GM19395 (cell line): ENCODE data around the gene GRIA3.
"Not testable (repeated sequence)": the region's sequence is repeated elsewhere in the genome, so short reads cannot be mapped to it uniquely, and the experiment has no call there.

Experiments
- ATAC-seq: cut with Tn5 transposase; IDR thresholded peaks from one replicate; pipeline ENCODE4 v1.9.1; 2021; ENCODE audit warnings: mild to moderate bottlenecking, moderate library complexity; ENCODE audit not compliant: unreplicated experiment

GRIA3 gene

DNA sequence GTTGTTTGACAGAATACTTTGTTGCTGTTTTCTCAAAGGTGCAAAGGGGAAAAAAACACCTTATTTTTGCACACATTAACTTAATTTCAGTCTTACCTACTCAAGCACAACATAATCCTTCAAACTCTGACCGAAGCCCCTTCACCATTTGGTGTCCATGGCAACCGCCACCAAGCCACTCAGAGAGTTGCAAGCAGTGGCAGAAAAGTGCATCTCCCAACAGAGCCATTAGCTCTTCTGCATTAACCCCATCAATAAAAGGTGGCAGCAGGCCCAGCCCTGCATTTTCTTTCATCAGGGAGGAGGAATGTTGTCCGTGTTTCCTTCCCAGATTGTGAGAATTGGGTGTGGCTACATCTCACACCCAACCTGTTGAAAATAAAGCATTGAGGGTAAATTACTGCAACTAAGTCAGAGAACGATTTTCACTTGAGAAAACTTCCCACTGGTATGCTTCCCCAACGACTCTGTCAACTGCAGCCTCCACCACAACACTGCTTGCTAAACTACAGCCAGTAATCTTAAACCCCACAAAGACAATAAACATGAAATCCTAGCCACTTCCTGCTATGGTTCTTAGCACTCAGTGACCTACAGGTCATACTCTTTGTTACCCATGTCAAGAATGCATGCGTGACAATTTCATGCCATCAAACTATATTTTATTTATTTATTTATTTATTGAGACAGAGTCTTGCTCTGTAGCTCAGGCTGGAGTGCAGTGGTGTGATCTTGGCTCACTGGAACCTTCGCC is 154.0 kb downstream of the GRIA3 start:
- ATAC-seq: no peak

DNA sequence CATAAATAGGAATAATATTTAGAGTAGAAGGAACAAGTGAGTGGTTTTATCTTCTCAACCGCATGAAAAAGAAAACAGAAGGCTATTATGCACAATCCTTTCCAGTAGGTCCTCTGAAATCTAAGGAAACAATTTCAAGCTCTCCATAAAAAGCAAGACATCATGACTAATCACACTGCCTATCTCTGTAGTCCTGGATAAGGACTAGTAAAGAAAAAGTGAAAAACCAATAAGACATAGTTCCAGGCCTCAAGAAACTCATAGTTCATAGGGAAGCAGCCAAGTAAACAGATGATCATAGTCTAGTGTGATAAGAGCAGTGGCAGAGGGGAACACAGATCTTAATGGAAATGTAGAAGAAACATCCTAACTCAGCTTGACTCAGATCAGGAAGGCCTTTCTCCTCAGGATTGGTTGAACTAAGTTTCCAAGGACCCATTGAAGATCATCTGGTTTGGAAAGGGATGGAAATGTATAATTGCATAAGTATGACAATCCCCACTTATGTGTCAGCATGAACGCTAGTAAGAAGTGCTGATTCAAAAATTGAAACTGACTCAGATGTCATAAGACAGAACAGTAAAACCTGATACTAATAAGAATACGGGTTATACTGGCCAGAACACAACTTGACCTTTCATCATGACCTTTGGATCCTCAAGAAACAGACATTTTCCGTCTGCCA is 155.3 kb downstream of the GRIA3 start:
- no peak for ATAC-seq

- ATAC-seq: no peak
Observed at GRCh38 chrX:123340696-123341095, 156.6 kb downstream of the GRIA3 start.

GRCh38 chrX:123348468-123348867 is 164.4 kb downstream of the GRIA3 start:
- no peak for ATAC-seq

GRCh38 chrX:123350226-123350625 is 166.1 kb downstream of the GRIA3 start:
- no peak for ATAC-seq

- peak; percentile 90 for ATAC-seq
Observed at GRCh38 chrX:123357941-123358340, 173.9 kb downstream of the GRIA3 start.

GRCh38 chrX:123358457-123358856 is 174.4 kb downstream of the GRIA3 start:
- no peak for ATAC-seq

DNA sequence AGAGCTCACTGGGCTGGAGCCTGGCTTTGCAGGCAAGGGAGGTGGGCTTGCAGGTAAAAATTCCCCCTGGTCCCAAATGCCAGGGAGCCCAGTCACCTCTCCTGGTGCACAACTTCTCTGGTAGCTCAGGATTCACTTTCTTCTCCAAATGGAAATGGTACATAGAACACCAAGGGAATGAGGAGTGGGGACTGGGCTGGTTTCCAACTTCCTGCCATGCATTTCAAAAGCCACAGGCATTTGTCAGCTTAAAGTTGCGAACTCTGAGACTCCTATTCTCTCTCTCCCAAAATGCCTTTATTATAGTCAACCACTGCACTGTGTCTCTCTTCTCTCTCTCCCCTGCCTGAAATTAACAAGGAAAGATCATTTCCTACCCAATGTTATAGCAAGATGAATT is 177.3 kb downstream of the GRIA3 start:
- no peak for ATAC-seq

GRCh38 chrX:123386196-123386595 is 202.1 kb downstream of the GRIA3 start:
- ATAC-seq: not testable (repeated sequence)

DNA sequence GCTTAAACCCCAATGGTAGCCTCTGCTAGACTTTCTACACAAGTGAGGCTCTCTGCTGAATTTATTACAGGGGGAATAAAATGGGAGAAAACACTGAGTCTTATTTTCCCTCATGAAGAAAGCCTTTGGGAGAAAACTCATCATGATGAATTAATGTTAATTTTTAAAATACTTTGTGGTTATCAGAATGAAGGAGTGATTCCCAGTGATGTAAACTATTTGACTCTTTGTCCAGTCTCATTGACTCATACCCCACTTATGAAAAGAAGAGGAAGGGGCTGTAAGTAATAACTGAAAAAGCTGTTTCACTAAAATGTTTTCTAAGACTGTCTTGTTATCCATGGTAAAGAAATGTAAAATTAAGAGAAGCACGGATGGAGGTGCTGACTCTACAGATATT is 208.8 kb downstream of the GRIA3 start:
- no peak for ATAC-seq

DNA sequence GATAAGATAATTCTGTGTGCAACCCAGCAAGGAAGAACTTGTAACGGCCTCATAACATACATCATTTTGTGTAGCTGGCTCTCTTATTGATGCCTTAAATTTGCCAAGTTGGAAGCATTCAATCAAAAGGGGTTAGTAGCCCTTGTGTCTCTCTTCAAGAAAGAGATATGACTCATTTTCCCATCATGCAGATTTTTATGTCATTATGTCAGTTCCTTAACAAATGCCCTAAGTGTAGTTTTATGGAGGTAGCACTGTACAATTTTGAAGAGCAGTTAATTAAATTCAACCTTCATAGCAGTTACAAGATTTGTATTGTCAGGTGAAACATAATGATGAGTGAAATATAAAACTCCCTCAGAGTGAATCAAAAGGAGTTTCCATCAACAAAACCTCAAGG is 215.6 kb downstream of the GRIA3 start:
- no peak for ATAC-seq

GRCh38 chrX:123405231-123405630 is 221.2 kb downstream of the GRIA3 start:
- no peak for ATAC-seq

DNA sequence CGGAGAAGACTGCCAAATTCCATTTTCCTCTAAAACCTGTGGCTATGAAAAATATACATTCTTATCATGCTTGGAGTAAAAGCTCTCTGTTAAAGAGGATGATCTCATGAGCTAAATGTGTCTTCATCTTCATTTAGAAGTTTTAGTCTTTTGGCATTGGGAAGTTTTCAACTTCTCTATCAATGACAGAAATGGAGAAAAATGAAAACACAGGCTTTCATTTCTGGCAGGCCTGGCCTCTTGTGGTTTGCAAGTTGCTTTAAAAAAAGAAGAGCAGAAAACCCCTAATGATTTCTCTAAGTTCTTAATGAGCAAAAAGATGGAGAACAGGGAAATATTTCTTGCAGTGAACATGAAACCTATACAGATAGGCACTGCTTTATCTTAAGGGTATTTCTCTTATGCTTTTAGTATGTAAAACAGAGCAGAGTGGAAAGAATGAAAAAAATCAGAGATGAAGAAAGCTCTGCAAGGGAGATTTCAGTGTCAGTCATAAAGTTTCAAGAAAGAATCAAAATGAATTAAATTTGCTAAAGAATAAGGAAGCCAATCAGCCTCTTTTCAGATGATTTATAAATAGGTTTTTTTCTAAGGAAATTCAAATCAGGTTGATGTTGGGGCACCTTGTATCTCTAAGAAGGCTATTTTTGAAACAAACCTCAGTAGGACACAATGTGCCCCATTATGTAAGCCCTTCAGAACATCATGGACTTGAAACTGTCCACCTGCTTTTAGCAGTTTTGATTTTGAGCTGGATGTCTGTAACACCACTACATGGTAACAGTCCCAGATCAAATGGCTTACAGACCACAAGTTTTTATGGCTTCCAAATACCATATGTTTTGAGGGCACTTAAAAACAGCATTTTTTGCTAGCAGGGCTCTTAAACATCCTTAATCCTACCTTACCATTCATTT is 225.0 kb downstream of the GRIA3 start:
- ATAC-seq: peak; percentile 48

GRCh38 chrX:123422875-123423274 is 238.8 kb downstream of the GRIA3 start:
- ATAC-seq: no peak

DNA sequence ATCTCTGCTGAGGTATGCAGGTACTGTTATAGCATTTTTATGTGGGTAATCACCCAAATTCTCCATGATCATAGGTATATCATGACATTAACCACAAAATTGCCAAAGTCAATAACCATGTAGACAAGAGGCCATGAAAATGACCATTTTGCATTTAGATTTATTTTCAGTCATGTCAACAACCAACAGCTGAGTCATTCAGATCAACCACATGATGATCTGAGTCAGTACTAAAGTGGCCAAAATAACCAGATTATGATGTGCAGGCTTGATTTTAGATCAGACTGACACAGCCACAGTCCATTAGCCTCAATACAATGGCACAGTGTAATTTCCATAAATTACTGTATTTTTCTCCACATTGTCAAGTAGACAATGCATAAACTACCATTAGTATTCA is 240.5 kb downstream of the GRIA3 start:
- ATAC-seq: peak; percentile 91

DNA sequence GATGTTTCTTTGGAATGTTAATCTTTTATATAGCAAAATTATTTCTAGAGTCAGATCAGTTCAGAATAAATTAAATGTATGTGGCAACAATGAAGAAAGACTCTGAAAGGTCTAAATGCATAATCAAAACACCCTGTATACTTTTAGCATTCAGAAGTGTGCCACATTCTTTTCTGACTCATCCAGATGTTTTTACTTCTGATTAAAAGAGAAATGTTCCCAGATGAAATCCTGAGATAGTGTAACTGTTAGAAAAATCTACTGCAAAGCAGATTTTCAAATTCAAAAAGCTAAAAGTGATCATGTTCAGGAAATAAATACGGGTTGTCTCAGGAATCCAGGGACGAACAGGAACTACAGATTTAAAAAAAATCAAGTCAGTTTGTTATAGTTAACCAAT is 241.4 kb downstream of the GRIA3 start:
- no peak for ATAC-seq

DNA sequence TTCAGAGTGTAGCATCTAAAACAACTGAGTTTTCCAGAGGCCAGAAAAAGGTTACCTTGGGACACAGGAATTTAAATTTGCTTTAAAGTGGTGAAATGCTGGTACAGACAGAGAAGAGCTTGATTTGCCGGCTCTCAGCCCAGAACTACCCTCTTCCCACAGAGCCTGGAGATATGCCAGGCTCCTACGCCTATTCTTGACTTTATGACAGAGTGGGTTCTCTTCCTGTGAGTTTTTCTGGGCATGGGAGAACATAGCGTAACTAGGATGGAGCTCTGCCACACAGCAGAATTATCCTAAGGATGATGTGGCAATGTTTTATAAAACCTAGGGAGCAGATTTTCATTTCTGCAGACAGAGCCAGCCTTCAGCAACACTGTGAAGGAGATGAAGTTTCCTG is 241.8 kb downstream of the GRIA3 start:
- no peak for ATAC-seq

- ATAC-seq: no peak
Observed at GRCh38 chrX:123432361-123433150, 248.5 kb downstream of the GRIA3 start.

DNA sequence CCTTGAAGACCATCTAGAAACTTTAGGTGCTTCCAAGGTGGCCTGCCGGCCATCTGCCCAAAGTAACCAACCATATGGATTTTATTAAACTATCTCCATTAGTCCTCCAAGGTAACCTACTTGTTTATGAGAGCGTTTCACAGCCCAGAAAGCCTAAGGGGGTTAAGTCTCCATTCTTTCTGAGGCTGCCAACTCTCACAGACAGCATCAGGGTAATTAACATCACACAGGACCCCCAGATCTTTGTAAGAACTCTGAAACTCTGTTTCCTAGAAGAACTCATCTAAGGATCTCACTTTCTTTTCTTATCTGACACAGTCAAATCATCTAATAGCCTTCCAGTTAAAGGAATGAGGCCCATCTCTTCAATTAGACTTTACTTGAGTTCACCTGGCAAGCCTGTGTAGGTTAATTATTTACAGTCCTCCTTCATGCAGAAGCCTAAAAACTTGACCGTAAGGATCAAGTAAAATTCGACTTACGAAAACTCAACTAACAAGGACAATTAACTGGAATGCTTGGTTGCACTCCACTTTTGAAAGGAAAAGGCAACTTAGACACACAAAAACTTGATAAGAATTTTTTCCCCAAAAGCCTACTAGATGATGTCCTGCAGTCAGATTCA is 252.5 kb downstream of the GRIA3 start:
- no peak for ATAC-seq

DNA sequence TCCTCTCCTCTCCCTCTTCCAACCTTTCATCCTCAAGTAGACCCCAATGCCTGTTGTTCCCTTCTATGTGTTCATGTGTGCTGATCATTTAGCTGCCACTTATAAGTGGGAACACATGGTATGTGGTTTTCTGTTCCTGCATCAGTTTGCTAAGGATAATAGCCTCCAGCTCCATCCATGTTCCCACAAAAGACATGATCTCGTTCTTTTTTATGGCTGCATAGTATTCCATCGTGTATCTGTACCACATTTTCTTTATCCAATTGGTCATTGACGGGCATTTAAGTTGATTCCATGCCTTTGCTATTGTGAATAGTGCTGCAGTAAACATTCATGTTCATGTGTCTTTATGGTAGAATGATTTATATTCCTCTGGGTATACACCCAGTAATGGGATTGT is 255.8 kb downstream of the GRIA3 start:
- ATAC-seq: not testable (repeated sequence)
